Posterior cingulate gyrus (tissue), 11 donors: ENCODE measurements around the gene MRGPRG.
"Not testable (repeated sequence)": the region's sequence is repeated elsewhere in the genome, so short reads cannot be mapped to it uniquely, and the experiment has no call there.

Source experiments
- DNase-seq, 10 donors: peaks; one replicate each; pipeline versions ENCODE4 v3.0.0 to v3.0.0-alpha.2; 2020 to 2021; ENCODE audit warnings: mixed read lengths in 3 of 10
- intact Hi-C: fragments of 100-400 bp; cut with DNase I; formaldehyde crosslinking; loops from one replicate; pipeline ENCODE4 v1.15.1; 2023

MRGPRG gene

DNA sequence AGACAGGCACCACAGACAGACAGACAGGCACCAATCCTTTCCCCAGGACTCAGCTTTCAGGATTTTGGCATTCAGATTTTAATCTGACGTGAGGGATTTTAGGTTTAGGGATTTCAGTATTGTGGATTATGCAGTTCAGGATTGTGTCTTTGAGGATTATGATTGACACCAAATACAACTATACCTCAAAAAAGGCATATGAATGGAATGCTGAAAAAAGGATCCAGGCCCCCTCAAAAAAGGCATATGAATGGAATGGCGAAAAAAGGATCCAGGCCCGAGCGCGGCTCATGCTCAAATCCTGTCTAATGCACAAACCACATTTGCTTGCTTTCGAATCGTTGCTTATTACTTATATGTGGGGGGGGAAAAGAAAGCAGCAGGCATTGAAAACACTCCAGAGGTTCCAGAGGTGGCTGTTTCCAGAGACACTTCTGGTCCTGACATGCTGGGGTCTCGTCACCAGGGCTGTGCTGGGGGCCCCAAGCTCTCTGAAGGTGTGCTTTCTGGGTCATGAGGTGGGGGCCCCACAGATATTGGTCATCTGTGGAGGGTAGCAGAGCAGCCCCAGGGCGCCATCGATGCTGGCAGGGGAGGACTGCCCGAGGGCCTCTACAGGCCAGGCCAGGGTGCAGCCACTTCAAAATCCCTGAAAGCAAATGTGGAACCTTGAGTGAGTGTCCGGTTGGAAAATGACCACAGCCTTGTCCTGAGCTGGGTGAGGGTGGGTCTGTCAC is 36.7 kb downstream of the MRGPRG start:
- intact Hi-C loops = no loop called here
- peak in 4 of 10 donors; percentile 3 to 62 (median 40) for DNase-seq

GRCh38 chr11:3180869-3181268 is 37.7 kb downstream of the MRGPRG start:
- intact Hi-C loops = no loop called here
- peak in 2 of 10 donors; percentile 8 to 9 for DNase-seq

GRCh38 chr11:3178349-3178748 is 40.3 kb downstream of the MRGPRG start:
- intact Hi-C loops = no loop called here
- DNase-seq = no peak

- intact Hi-C loops = no loop called here
- no peak for DNase-seq
Observed at GRCh38 chr11:3177931-3178330, 40.7 kb downstream of the MRGPRG start.

DNA sequence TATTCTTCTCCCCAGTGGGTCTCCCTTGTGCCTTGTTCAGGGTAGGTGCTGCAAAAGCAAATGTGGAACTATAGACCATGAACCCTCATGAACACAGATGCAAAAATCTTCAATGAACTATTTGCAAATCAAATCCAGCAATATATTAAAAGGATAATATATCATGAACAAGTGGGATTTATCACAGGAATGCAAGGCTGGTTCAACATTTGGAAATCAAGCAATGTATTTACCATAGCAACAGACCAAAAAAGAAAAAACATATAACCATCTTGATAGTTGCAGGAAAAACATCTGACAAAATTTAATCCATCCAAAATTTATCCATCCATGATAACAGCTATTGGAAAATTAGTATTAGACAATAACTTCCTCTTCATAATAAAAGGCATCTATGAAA is 42.1 kb downstream of the MRGPRG start:
- intact Hi-C loops = no loop called here
- no peak for DNase-seq

DNA sequence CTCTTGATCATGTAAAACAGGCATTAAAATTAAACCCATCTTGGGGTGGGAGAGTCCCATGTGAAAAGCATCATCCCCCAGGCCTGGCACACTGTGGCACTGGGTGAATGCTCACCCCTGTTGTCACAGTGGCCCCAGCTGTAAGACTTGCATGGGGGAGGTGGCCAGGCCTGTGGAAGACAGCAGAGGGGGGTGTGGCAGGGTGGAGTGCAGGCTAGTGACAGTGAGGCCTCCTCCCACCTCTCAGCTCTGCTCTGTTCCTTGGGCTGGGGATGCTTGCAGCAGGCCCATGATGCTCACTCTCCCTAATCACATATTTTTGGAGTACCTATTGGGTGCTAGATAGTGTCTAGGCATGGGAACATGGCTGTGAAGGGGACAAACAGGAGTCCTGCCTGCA is 43.4 kb downstream of the MRGPRG start:
- DNase-seq = peak in 1 of 10 donors; percentile 34
- intact Hi-C loops = no loop called here

DNA sequence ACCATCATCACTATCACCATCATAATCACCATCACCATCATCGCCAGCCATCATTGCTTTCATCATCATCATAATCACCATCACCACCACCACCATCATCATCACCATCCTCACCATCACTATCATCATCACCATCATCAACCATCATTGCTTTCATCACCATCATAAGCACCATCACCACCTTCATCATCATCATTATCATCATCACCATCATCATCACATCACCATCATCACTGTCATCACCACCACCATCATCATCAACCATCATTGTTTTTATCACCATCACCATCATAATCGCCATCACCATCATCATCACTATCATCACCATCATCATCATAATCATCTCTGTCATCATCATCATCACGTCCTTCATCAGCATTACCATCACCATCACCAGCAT is 44.2 kb downstream of the MRGPRG start:
- no peak for DNase-seq
- intact Hi-C loops = no loop called here

DNA sequence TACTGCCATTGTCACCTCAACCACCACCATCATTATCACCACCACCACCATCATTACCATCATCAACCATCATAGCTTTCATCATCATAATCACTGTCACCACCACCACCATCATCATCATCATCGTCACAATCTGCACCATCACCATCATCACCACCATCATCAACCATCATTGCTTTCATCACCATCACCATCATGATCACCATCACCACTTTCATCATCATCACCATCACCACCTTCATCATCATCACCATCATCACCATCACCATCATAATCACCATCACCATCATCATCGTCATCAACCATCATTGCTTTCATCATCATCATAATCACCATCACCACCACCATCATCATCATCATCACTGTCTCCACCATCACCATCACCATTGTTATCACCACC is 44.8 kb downstream of the MRGPRG start:
- DNase-seq = no peak
- intact Hi-C loops = no loop called here

GRCh38 chr11:3171931-3172560 is 46.6 kb downstream of the MRGPRG start:
- intact Hi-C loops = no loop called here
- peak in 2 of 10 donors; percentile 39 to 60 for DNase-seq

DNA sequence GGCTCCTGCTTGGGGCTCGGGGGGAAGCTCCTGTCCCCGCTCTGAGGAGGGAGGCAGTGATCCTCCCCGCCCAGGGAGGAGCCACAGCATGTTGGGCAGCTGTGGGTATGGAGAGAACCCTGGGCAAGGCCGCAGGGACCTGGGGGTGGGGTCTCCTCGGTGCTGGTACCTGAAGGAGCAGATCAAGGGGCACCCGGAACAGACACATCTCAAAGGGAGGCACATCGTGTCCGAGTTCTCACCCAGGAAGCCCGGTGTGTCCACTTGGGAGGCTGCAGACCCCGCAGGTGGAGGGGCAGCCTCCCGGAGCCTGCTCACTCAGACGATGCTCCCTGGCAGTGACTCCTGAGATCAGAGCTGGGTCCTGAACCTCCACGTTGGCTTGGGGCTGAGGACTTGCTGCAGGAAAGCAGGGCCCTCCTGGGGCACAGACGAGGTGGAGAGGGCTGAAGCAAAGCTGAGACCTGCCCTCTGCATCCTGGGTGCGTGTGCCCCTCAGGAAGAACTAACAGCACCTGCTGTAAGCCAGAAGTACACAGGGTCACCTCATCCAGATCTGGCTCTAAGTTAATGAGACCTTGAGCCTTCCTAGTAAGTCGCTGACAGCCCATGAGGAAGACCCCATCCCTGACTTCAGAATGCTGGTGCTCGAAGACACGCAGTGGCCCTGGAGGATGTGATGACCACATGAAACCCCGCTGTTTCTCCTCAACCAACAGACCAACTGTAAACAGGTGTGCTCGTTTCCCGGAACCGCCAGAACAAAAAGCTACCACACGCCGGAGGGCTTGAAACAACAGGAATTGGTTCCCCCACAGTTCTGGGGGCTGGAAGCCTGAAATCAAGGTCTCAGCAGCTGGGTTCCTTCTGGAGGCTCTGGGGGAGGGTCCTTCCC is 47.6 kb downstream of the MRGPRG start:
- peak in 3 of 10 donors; percentile 58 to 81 (median 67) for DNase-seq
- intact Hi-C loops = no loop called here

GRCh38 chr11:3170044-3170755 is 48.4 kb downstream of the MRGPRG start:
- intact Hi-C loops = no loop called here
- DNase-seq = peak in 4 of 10 donors; percentile 6 to 75 (median 67)

GRCh38 chr11:3169255-3170043 is 49.2 kb downstream of the MRGPRG start:
- DNase-seq = peak in 6 of 10 donors; percentile 19 to 90 (median 70)
- intact Hi-C loops = loop anchor here (5.0 to 10.0 kb wide), 3 partner anchors 42 to 115 kb away; partner anchors contain the start of genes CARS1 and MRGPRG

- intact Hi-C loops = loop anchor here (5.0 to 10.0 kb wide), 3 partner anchors 41 to 114 kb away; partner anchors contain the start of genes CARS1 and MRGPRG
- not testable (repeated sequence) for DNase-seq
Observed at GRCh38 chr11:3168742-3169254, 49.8 kb downstream of the MRGPRG start.
